ENCODE results near the gene EFNB3.

Gene EFNB3

GRCh38 chr17:7704601-7705268 lies at the start of gene EFNB3:
EFNB3 (plus strand) TSS chr17:7705202; CDS start chr17:7705599, 397 bp downstream.
- peak within 1 kb of the TSS; percentile 21 for H3K4me3 Mint-ChIP-seq
- peaks cover 7% of the 10 kb centered on the region for H3K4me1 Mint-ChIP-seq (ENCODE audit: low read depth)
- H3K9me3 Mint-ChIP-seq, result no peaks in the 10 kb centered on the region
- peaks cover 42% of the 10 kb centered on the region for H3K27me3 Mint-ChIP-seq (ENCODE audit: low read depth)
- no peak within 1 kb of the TSS for H3K27ac Mint-ChIP-seq
- H3K36me3 Mint-ChIP-seq (ENCODE audit: low read depth), result peaks cover 10% of the 10 kb centered on the region

GRCh38 chr17:7655541-7655840 lies 49.5 kb upstream of the EFNB3 start:
- Mint-ChIP-seq H3K36me3 (ENCODE audit: low read depth) (peaks cover 1% of the 10 kb centered on the region), H3K27ac (no peak overlapping the region), H3K4me1 (ENCODE audit: low read depth) (peaks cover 8% of the 10 kb centered on the region), H3K9me3 (no peaks in the 10 kb centered on the region), H3K27me3 (ENCODE audit: low read depth) (peaks cover 45% of the 10 kb centered on the region), H3K4me3 (no peak overlapping the region)

- Mint-ChIP-seq H3K36me3 (ENCODE audit: low read depth) (no peaks in the 10 kb centered on the region), H3K9me3 (no peaks in the 10 kb centered on the region), H3K4me1 (ENCODE audit: low read depth) (peaks cover 3% of the 10 kb centered on the region), H3K4me3 (no peak overlapping the region), H3K27me3 (ENCODE audit: low read depth) (peaks cover 33% of the 10 kb centered on the region), H3K27ac (no peak overlapping the region)
Observed at GRCh38 chr17:7656958-7657609, 47.9 kb upstream of the EFNB3 start.

GRCh38 chr17:7667656-7668406 lies 37.2 kb upstream of the EFNB3 start:
- H3K4me1 Mint-ChIP-seq (ENCODE audit: low read depth), result no peaks in the 10 kb centered on the region
- peaks cover 25% of the 10 kb centered on the region for H3K36me3 Mint-ChIP-seq (ENCODE audit: low read depth)
- no peak overlapping the region for H3K4me3 Mint-ChIP-seq
- H3K27ac Mint-ChIP-seq, result no peak overlapping the region
- H3K9me3 Mint-ChIP-seq, result no peaks in the 10 kb centered on the region
- no peaks in the 10 kb centered on the region for H3K27me3 Mint-ChIP-seq (ENCODE audit: low read depth)

GRCh38 chr17:7668482-7668881 lies 36.5 kb upstream of the EFNB3 start:
- H3K36me3 Mint-ChIP-seq (ENCODE audit: low read depth), result peaks cover 31% of the 10 kb centered on the region
- H3K27ac Mint-ChIP-seq, result no peak overlapping the region
- no peak overlapping the region for H3K4me3 Mint-ChIP-seq
- H3K27me3 Mint-ChIP-seq (ENCODE audit: low read depth), result no peaks in the 10 kb centered on the region
- no peaks in the 10 kb centered on the region for H3K4me1 Mint-ChIP-seq (ENCODE audit: low read depth)
- H3K9me3 Mint-ChIP-seq, result peaks cover 5% of the 10 kb centered on the region

- Mint-ChIP-seq H3K36me3 (ENCODE audit: low read depth) (peaks cover 55% of the 10 kb centered on the region), H3K4me1 (ENCODE audit: low read depth) (peaks cover 5% of the 10 kb centered on the region), H3K27me3 (ENCODE audit: low read depth) (no peaks in the 10 kb centered on the region)
Observed at GRCh38 chr17:7673239-7673638, 31.8 kb upstream of the EFNB3 start.

GRCh38 chr17:7674934-7675333 lies 30.1 kb upstream of the EFNB3 start:
- Mint-ChIP-seq H3K27me3 (ENCODE audit: low read depth) (no peaks in the 10 kb centered on the region), H3K4me3 (no peak overlapping the region), H3K9me3 (peaks cover 12% of the 10 kb centered on the region), H3K36me3 (ENCODE audit: low read depth) (peaks cover 53% of the 10 kb centered on the region), H3K27ac (no peak overlapping the region), H3K4me1 (ENCODE audit: low read depth) (peaks cover 5% of the 10 kb centered on the region)

More at GRCh38 chr17:7673239-7673638, 31.8 kb upstream of the EFNB3 start:
- Mint-ChIP-seq H3K4me3 (no peak overlapping the region), H3K9me3 (peaks cover 12% of the 10 kb centered on the region), H3K27ac (no peak overlapping the region)

- H3K27me3 Mint-ChIP-seq (ENCODE audit: low read depth), result no peaks in the 10 kb centered on the region
- peaks cover 5% of the 10 kb centered on the region for H3K4me1 Mint-ChIP-seq (ENCODE audit: low read depth)
- H3K4me3 Mint-ChIP-seq, result no peak overlapping the region
- no peak overlapping the region for H3K27ac Mint-ChIP-seq
- H3K9me3 Mint-ChIP-seq, result peaks cover 12% of the 10 kb centered on the region
- peaks cover 46% of the 10 kb centered on the region for H3K36me3 Mint-ChIP-seq (ENCODE audit: low read depth)
Observed at GRCh38 chr17:7676533-7676932, 28.5 kb upstream of the EFNB3 start.

GRCh38 chr17:7677388-7678067 lies 27.5 kb upstream of the EFNB3 start:
- Mint-ChIP-seq H3K4me1 (ENCODE audit: low read depth) (peaks cover 5% of the 10 kb centered on the region), H3K27me3 (ENCODE audit: low read depth) (no peaks in the 10 kb centered on the region), H3K27ac (no peak overlapping the region), H3K4me3 (no peak overlapping the region), H3K36me3 (ENCODE audit: low read depth) (peaks cover 42% of the 10 kb centered on the region), H3K9me3 (peaks cover 12% of the 10 kb centered on the region)

- Mint-ChIP-seq H3K4me3 (peak overlapping the region; percentile 95), H3K4me1 (ENCODE audit: low read depth) (peaks cover 26% of the 10 kb centered on the region), H3K36me3 (ENCODE audit: low read depth) (peaks cover 22% of the 10 kb centered on the region), H3K9me3 (no peaks in the 10 kb centered on the region), H3K27me3 (ENCODE audit: low read depth) (no peaks in the 10 kb centered on the region), H3K27ac (peak overlapping the region; percentile 98)
Observed at GRCh38 chr17:7684851-7685532, 20.0 kb upstream of the EFNB3 start.

GRCh38 chr17:7685533-7686221 lies 19.3 kb upstream of the EFNB3 start:
- H3K27me3 Mint-ChIP-seq (ENCODE audit: low read depth), result no peaks in the 10 kb centered on the region
- H3K36me3 Mint-ChIP-seq (ENCODE audit: low read depth), result peaks cover 22% of the 10 kb centered on the region
- H3K4me1 Mint-ChIP-seq (ENCODE audit: low read depth), result peaks cover 28% of the 10 kb centered on the region
- H3K27ac Mint-ChIP-seq, result peak overlapping the region; percentile 98
- H3K9me3 Mint-ChIP-seq, result no peaks in the 10 kb centered on the region
- peak overlapping the region; percentile 95 for H3K4me3 Mint-ChIP-seq

- Mint-ChIP-seq H3K9me3 (no peaks in the 10 kb centered on the region), H3K4me3 (peak overlapping the region; percentile 95), H3K27ac (peak overlapping the region; percentile 98), H3K4me1 (ENCODE audit: low read depth) (peaks cover 28% of the 10 kb centered on the region), H3K27me3 (ENCODE audit: low read depth) (no peaks in the 10 kb centered on the region), H3K36me3 (ENCODE audit: low read depth) (peaks cover 22% of the 10 kb centered on the region)
Observed at GRCh38 chr17:7686222-7687071, 18.6 kb upstream of the EFNB3 start.
